HG03039 (cell line): ENCODE results near the gene DGCR6.
"Not testable (repeated sequence)": the region's sequence is repeated elsewhere in the genome, so short reads cannot be mapped to it uniquely, and the experiment has no call there.

Source experiments
- ATAC-seq: cut with Tn5 transposase; IDR thresholded peaks from one replicate; pipeline ENCODE4 v1.9.1; 2021; ENCODE audit warnings: mild to moderate bottlenecking, moderate library complexity; ENCODE audit not compliant: unreplicated experiment

Gene DGCR6

DNA sequence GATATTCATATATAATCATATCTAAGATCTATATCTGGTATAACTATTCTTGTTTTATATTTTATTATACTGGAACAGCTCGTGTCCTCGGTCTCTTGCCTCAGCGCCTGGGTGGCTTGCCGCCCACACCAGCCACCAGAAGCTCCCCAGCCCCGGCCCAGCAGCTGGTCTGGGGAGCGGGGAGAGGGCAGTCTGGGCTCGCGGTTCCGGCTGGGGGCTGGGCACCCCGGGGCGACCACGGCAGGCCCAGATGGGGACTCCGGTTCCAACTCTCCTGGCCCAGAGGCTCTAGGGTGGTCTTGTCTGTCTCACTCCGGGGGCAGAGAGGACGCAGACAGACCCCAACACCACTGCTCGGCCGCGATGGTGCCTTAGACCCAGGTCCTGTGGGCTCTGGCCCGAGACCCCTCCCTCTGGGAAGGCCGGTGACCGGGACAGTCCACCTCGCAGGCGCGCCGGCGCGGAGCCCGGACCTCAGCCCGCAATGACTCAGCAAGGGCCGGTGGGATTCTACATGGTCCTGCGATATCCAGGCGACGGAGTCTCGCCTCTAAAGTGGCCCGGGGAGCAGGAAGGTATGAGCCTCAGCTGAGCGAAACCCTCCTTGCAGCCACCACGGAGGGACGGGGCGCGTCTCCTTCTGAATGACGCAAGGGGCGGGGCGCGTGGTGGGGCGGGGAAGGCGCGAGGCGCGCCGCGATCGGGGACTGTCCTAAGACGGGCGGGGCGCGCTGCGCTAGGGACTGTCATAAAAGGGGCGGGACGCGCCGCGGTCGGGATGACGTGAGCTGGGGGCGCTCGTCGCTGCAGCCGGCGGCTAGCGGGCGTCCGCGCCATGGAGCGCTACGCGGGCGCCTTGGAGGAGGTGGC is at the start of gene DGCR6:
Gene DGCR6 (plus strand): TSS at position 781 of the 870 bp plus-strand sequence. CDS start 55 bp downstream, at position 836.
- ATAC-seq, result peak; percentile 79

GRCh38 chr22:18859314-18859713 is 46.8 kb upstream of the DGCR6 start:
- ATAC-seq, result not testable (repeated sequence)

- not testable (repeated sequence) for ATAC-seq
Observed at GRCh38 chr22:18881260-18881659, 24.9 kb upstream of the DGCR6 start.

DNA sequence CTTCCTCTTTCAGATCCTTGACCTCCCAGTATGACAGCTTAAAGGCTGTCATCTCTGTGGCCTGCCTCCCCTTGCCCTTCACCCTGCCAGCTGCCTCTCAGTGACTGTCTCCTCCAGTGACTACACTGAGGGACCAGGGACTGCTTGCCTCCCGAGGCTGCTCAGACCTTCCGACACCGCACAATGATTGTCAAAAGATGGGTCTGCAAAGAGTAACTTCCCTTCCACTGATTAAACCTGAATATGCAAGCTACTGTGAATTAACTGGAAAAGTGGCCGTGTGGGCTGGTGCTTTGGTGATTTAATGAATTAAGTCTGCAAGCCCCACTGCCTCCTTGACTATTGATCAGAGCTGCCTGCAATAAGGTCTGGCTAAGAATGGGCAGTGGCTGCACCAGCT is 21.7 kb upstream of the DGCR6 start:
- ATAC-seq, result not testable (repeated sequence)

DNA sequence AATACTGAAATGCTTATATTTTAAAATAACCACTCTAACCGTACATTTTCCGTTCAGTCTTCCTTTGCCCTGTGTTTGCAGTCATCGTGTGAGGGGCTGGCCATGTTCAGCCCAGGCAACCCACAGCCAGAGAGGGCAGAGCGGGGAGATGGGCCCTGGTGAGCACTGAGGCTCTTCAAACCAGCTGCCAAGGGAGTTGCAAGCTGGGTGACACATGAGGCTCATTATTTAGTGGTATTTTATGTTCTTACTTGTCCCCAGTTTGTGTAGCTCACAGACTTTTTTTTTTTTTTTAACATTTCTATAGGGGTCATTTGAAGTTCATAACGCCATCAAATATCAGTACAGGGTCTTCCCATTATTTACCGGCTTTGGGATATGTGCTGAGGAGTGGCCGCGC is 18.0 kb upstream of the DGCR6 start:
- ATAC-seq, result no peak

- not testable (repeated sequence) for ATAC-seq
Observed at GRCh38 chr22:18890510-18891192, 15.5 kb upstream of the DGCR6 start.

- ATAC-seq, result not testable (repeated sequence)
Observed at GRCh38 chr22:18893775-18894174, 12.3 kb upstream of the DGCR6 start.

- ATAC-seq, result not testable (repeated sequence)
Observed at GRCh38 chr22:18896037-18896657, 10.0 kb upstream of the DGCR6 start.

DNA sequence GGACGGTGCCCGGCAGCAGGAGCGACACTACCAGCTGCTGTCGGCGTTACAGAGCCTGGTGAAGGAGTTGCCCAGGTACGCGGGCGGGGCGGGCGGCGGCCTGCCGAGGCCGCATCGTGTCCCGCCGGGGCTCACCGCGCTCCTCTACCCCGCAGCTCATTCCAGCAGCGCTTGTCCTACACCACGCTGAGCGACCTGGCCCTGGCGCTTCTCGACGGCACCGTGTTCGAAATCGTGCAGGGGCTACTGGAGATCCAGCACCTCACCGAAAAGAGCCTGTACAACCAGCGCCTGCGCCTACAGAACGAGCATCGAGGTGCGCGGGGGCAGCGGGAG is 258 bp downstream of the DGCR6 start:
- ATAC-seq, result not testable (repeated sequence)

DNA sequence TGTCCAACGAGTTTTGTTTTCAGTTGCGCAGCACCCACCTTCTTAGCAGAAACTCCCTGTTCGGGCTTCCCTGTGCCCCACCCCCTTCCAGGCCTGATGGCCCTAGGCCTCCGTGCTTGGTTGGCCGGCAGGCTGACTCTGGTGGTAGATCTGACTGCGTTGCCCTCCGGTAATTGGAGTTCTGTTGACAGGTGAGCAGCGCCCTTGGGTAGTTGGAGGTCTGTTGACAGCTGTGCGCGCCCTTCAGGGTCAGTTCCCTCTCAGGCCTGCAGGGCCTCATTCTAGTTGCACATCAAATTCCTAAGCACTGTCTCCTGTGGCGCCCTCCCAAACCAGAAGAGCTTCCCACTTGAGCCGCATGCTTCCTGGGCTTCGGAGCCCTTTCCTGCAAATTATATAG is 776 bp downstream of the DGCR6 start:
- no peak for ATAC-seq

DNA sequence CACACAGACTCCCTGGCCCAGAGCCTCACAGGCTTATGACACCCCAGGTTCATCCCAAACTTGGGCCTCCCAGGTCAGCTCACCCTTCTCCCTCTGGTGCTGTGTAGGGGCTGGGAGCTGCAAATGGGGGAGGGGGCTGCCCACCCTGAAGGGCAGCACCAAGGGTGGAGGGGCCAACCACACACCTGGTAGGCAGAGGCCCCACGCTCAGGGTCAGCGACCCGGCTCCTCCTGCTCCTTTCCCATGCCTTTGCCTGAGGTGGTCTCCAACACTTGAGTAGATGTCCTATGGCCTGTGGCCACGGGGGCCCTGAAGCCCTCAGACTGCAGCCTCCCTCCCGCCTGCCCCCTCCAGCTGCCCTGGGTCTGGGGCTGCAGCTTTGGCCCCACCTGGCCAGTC is 3.4 kb downstream of the DGCR6 start:
- no peak for ATAC-seq

DNA sequence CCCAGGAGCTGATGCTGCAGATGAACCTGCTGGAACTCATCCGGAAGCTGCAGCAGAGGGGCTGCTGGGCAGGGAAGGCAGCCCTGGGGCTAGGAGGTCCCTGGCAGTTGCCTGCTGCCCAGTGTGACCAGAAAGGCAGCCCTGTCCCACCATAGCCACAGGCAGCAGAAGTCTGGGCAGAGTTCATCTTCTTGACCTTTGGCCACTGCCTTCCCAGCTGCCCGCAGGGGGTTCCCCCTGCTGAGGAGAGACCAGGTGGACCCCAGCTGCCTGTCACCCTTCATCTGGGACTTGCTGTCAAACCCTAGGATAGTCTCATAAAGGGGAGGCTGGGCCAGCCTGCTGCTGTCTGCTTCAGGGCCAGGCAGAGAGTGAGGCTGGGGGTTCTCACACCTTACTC is 5.4 kb downstream of the DGCR6 start:
- not testable (repeated sequence) for ATAC-seq

DNA sequence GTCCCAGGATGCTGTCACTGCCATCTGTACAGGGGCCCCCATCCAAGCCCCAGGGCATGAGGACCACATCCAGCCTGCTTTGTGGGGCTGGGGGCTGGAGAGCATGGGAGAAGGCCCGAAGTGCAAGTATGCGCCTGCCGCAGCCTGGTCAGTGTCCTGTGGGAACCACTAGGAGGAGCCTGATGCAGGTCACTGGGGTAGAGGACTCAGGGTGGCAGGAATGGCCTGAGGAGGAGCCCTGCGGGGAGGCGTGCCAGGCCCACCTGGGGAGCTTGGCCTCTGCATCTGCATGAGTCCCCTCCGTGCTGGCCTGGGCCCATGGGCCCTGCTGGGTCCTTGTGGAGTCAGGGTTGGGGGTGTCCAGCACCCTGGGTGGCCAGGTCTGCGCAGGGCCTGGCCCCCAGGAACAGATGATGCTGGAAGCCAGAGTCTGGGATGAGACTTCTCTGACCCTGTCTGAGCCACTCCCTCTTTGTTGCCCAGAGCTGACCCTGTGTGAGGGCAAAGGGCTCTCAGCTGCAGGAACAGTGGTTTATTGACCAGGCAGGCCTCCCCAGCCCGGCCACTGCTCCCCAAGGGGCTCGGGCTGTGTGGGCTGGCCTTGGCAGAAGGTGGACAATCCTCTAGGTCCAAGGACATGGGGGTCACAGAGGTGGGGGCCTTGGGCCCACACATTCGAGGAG is 6.3 kb downstream of the DGCR6 start:
- ATAC-seq, result not testable (repeated sequence)

DNA sequence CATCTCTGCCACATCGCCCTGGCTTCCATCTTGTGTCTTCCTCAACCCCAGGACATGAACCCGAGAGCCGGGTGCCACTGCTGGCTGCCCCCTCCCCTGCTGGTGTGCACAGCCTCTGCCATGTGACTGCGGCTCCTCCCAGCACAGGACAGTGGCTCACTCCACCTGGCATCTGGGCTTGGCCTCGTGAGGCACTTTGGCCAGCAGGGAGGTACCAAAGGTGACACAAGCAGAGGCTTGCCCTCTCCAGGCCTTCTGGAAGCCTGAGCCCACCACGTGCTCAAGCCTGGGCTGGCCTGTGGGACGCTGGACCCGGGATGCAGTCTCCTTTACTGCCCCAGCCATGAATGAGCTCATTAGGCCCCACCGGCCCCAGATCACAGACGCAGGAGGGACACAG is 8.4 kb downstream of the DGCR6 start:
- not testable (repeated sequence) for ATAC-seq

DNA sequence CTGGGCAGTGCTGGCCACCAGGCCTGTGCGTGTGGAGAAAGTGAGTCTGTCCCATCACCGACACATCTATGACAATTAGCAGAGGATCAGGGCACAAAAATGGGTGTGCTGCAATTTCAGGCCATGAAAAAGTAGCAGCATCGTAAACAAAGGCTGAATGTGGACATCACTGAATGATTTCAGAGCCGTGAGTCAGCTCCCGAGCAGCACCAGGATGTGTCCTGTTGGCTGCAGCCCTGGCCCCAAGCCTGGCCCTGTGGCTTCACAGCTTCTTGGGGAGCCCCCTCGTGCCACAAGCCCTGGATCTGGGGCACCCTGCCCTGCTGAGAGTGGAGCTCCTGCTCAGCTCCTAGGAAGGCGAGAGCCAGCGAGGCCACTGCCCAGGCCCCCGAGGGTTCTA is 9.4 kb downstream of the DGCR6 start:
- not testable (repeated sequence) for ATAC-seq

- ATAC-seq, result not testable (repeated sequence)
Observed at GRCh38 chr22:18917818-18918217, 11.7 kb downstream of the DGCR6 start.

- ATAC-seq, result not testable (repeated sequence)
Observed at GRCh38 chr22:18920257-18920902, 14.3 kb downstream of the DGCR6 start.

DNA sequence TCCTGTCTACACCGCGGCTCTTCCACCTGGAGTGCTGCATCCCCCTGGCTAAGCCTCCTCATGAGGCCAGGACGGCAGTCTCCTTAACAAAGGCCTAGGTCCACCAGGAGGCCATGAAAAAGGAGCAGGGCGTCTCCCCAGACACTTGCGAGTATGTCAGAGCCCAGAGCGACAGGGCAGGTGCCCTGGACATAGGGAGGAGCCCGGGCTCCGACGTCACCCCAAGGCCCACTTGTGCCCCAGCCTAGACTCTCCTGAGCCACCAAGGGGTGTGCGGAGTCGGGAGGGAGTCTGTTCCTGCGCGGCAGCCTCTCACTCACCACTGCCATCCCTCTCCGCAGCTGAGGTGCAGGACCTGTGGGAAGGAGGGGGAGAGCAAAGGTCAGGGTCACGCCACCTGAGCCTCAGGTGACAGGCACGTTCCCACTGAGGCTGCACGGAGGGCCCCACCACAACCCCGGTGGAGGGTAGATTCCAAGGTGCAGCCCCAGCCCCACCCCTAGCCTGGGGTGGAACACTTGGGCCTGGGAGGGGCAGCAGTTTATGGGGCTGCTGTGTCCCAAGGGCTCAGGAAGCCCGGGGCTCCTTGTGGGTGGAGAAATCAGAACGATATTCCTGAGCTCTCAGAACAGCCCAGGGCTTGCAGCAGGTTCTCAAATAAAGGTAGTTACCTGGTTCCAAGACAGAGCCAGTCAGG is 19.4 kb downstream of the DGCR6 start:
- no peak for ATAC-seq

DNA sequence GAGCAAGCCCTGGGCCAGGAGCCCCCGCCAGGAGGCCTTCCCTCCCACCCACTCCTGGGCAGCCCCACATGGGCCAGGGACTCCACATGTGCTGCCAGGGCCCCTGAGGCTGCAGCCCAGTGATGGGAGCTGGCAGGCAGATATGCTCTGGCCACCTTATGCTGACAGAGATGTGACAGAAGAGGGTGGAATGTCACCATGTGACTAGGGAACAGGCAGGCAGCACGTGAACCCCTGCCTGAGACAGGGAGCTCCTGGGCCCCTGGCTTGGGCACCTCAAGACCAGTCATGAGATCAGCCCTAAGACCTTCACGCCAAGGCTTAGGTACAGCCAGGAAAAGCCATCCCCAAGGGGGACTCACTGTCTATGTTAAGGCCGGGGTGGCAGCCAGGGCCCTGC is 20.9 kb downstream of the DGCR6 start:
- ATAC-seq, result no peak

GRCh38 chr22:18927573-18927972 is 21.5 kb downstream of the DGCR6 start:
- ATAC-seq, result no peak
